AG09309 (cell line): ENCODE results near the gene PCSK2.

Experiments used
- DNase-seq: peaks from one replicate; pipeline ENCODE4 v3.0.0-alpha.2; 2010; ENCODE audit warnings: low read depth
- H3K4me3 ChIP-seq: 2 replicates; pipeline ENCODE4 v1.5.1; 2011; ENCODE audit warnings: mild to moderate bottlenecking, low read depth, low read length, moderate library complexity; ENCODE audit not compliant: control insufficient read depth
- TF ChIP-seq, protein P1 (sequence below): IDR thresholded peaks from 2 replicates; pipeline ENCODE4 v1.5.1; 2011; ENCODE audit warnings: mild to moderate bottlenecking, low read depth, low read length, inconsistent platforms; ENCODE audit not compliant: insufficient read depth, control insufficient read depth; ENCODE audit errors: missing control alignments

Gene PCSK2

DNA sequence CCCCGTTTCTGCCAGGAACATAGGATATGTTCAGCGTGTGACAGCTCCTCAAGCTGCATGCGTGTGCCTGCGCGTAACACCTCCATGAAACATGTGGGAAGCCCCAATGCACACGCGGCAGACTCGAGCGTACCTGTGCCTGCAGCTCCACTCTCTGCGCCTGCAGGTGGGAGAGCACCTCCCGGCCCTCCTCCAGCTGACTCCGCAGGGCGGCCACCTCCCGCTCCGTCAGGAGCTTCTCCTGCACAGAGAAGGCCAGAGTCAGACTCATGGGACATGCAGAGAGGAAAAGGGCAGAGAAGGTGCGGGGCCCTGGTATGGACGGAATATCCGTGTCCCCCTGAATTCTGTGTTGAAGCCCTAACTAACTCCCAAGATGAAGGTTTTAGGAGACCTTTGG is 281.9 kb downstream of the PCSK2 start:
- DNase-seq = no peak
- TF ChIP-seq, protein P1, sequence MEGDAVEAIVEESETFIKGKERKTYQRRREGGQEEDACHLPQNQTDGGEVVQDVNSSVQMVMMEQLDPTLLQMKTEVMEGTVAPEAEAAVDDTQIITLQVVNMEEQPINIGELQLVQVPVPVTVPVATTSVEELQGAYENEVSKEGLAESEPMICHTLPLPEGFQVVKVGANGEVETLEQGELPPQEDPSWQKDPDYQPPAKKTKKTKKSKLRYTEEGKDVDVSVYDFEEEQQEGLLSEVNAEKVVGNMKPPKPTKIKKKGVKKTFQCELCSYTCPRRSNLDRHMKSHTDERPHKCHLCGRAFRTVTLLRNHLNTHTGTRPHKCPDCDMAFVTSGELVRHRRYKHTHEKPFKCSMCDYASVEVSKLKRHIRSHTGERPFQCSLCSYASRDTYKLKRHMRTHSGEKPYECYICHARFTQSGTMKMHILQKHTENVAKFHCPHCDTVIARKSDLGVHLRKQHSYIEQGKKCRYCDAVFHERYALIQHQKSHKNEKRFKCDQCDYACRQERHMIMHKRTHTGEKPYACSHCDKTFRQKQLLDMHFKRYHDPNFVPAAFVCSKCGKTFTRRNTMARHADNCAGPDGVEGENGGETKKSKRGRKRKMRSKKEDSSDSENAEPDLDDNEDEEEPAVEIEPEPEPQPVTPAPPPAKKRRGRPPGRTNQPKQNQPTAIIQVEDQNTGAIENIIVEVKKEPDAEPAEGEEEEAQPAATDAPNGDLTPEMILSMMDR = no peak
- no peak overlapping the region for H3K4me3 ChIP-seq

- TF ChIP-seq, protein P1 = no peak
- no peak for DNase-seq
- no peak overlapping the region for H3K4me3 ChIP-seq
Observed at GRCh38 chr20:17510548-17510947, 283.7 kb downstream of the PCSK2 start.

DNA sequence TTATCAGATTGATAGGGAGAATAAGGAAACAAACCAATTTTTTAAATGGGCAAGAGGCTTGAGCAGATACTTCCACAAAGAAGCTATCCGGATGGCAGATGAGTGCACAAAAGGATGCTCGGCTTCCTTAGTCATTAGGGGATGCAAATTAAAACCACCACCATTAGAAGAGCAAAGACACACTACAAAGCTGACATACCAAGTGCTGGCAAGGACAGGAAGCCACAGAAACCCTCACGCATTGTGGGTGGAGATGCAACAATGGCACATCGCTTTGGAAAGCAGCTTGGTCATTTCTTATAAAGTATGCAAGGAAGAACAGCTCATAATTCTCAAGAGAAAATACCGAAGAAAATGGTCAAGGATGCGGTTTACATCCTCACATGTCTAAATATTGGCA is 284.6 kb downstream of the PCSK2 start:
- DNase-seq = no peak
- H3K4me3 ChIP-seq = no peak overlapping the region
- TF ChIP-seq, protein P1 = no peak

DNA sequence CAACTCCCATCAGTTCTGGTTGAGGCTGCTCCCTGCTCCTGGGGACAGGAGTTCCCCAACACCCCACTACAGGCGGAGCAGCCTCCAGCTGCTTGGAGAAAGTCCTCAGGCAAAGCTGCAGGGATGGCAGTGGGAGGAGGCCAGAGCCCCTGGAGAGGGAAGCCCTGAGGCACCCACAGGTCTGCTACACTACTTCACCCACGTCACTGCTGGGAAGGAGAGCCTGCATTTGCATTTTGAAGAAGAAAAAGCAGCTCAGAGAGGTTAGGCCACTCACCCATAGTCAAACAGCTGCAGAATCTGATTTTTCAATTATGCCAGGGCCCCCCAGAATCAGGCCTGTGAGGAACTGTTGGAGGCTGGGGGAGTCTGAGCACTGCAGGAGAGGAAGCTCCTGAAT is 287.1 kb downstream of the PCSK2 start:
- TF ChIP-seq, protein P1 = no peak
- no peak overlapping the region for H3K4me3 ChIP-seq
- no peak for DNase-seq

DNA sequence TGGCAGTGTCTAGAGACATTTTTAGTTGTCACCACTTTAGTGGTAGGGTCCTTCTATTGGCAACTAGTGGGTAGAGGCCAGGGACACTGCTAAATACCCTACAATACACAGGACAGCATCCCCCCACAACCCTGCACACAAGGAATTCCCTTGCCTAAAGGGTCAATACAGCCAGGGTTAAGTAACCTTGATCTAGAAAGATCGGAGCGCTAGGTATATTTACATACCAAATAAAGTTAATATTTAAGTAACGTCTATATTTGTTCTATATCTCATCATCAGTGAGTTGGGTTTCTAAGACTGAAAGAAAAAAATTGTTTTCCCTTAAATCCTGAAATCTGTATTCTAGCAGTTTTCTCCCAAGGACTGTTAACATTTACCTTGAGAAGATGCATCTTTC is 288.2 kb downstream of the PCSK2 start:
- no peak overlapping the region for H3K4me3 ChIP-seq
- TF ChIP-seq, protein P1 = no peak
- DNase-seq = no peak

- no peak overlapping the region for H3K4me3 ChIP-seq
- TF ChIP-seq, protein P1 = no peak
- no peak for DNase-seq
Observed at GRCh38 chr20:17518339-17519052, 291.7 kb downstream of the PCSK2 start.

DNA sequence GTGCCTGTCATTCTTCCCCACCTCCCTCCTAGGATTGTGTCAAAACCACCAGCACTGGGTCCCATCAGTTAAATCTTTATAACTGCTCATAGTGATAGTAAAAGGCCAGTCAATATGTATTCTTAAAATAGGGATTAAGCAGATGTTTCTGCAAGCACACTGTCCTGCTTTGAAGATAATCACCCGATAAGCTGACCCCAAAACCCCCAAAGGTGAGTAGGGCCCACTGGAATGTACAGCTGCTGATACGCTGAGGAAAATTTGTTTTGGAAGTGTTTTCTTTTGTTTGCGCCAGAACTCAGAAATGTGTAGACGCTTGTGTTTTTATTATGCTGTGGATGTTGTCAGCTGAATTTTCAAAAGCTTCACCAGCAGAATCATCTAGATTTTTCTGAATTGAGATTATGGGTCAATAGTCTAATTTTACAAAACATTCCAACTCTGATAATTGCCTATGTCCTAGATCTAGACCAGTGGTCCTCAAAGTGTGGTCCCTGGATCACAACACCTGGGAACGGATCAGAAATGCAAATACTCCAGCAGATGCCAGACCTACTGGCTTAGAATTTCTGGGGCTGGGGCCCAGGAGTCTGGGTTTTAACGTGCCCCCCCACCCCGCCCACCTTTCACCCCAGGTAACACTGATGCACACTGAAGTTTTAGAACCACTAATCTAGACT is 292.9 kb downstream of the PCSK2 start:
- no peak overlapping the region for H3K4me3 ChIP-seq
- TF ChIP-seq, protein P1 = no peak
- no peak for DNase-seq
